Activated CD4-positive, alpha-beta T cell treated with anti-CD3 and anti-CD28 coated beads, Interleukin-2, amount 50 U/mL, for 16 hours (primary cell): Measurements from ENCODE around the gene CATSPERE.
A peak's percentile ranks its signal among the peaks of the same experiment; 100 is the strongest.
"Not testable (repeated sequence)": the region's sequence is repeated elsewhere in the genome, so short reads cannot be mapped to it uniquely, and the experiment has no call there.

Source experiments
- DNase-seq: peaks from one replicate; pipeline ENCODE4 v3.0.0-alpha.2; 2020

Gene CATSPERE

GRCh38 chr1:244639561-244639960 is 178.5 kb downstream of the CATSPERE start:
- DNase-seq, result no peak

- no peak for DNase-seq
Observed at GRCh38 chr1:244640917-244641316, 179.8 kb downstream of the CATSPERE start.

GRCh38 chr1:244642526-244642925 is 181.5 kb downstream of the CATSPERE start:
- DNase-seq, result no peak

- no peak for DNase-seq
Observed at GRCh38 chr1:244642988-244643387, 181.9 kb downstream of the CATSPERE start.

- DNase-seq, result no peak
Observed at GRCh38 chr1:244645414-244645813, 184.3 kb downstream of the CATSPERE start.

- DNase-seq, result no peak
Observed at GRCh38 chr1:244645890-244646289, 184.8 kb downstream of the CATSPERE start.

- DNase-seq, result no peak
Observed at GRCh38 chr1:244647819-244648218, 186.7 kb downstream of the CATSPERE start.

- no peak for DNase-seq
Observed at GRCh38 chr1:244651956-244652622, 191.0 kb downstream of the CATSPERE start.

GRCh38 chr1:244652623-244653438 is 191.8 kb downstream of the CATSPERE start, which contains the start of gene DESI2:
DESI2 (plus strand) TSS chr1:244653126; CDS start chr1:244653314, 188 bp downstream.
- DNase-seq, result peak; percentile 98

- no peak for DNase-seq
Observed at GRCh38 chr1:244653439-244654107, 192.5 kb downstream of the CATSPERE start.

- DNase-seq, result no peak
Observed at GRCh38 chr1:244654108-244655038, 193.3 kb downstream of the CATSPERE start.

GRCh38 chr1:244655186-244655585 is 194.1 kb downstream of the CATSPERE start:
- DNase-seq, result no peak

GRCh38 chr1:244657421-244657820 is 196.3 kb downstream of the CATSPERE start:
- no peak for DNase-seq

GRCh38 chr1:244659694-244660093 is 198.6 kb downstream of the CATSPERE start:
- DNase-seq, result no peak

- DNase-seq, result no peak
Observed at GRCh38 chr1:244660595-244660994, 199.5 kb downstream of the CATSPERE start.

- not testable (repeated sequence) for DNase-seq
Observed at GRCh38 chr1:244661569-244662312, 200.7 kb downstream of the CATSPERE start.

GRCh38 chr1:244662599-244662998 is 201.5 kb downstream of the CATSPERE start:
- no peak for DNase-seq

- no peak for DNase-seq
Observed at GRCh38 chr1:244664353-244664752, 203.3 kb downstream of the CATSPERE start.

GRCh38 chr1:244665771-244666217 is 204.7 kb downstream of the CATSPERE start:
- DNase-seq, result no peak

GRCh38 chr1:244666672-244667418 is 205.8 kb downstream of the CATSPERE start:
- DNase-seq, result not testable (repeated sequence)

- DNase-seq, result no peak
Observed at GRCh38 chr1:244667797-244668196, 206.7 kb downstream of the CATSPERE start.
